ENCODE data around the gene LRFN2.

- TF ChIP-seq CTCF (conservative IDR thresholded peaks at IDR 0.05; ENCODE audit: low read length) (no peak), EZH2phosphoT487 (IDR thresholded peaks at IDR 0.05; ENCODE audit: borderline replicate concordance) (no peak)
These were observed 110.5 kb downstream of the LRFN2 start for GRCh38 chr6:40476673-40477072.

All from Loucy (cell line).